ENCODE data around the gene GLRA3. TPM values are rescaled to one million over a fixed set of nuclear protein-coding genes. Genes with fewer than 3 reads are reported as not detected.
"Not testable (repeated sequence)": the region's sequence is repeated elsewhere in the genome, so short reads cannot be mapped to it uniquely, and the experiment has no call there.

The GLRA3 gene
- total RNA-seq, 1 donor from 2014 or later: not detected

DNA sequence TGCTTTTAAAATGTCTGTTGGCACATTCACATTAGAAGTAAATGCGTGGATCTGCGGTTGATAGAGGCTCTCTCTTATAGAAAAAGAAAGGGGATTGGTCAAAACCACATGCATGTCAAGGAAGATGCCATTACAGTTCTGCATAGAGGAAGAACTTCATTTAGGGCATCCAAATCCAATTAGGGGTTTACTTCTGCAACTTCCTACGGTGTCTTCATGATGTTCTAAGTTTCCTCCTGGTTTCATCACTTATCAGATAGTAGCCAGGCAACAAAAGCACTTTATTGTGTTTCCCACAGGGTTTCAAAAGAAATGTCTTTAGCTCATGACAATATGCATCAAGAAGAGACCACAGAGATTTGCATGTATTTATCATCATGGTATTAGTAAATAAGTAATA, 170.8 kb downstream of the GLRA3 start:
- DNase-seq (ENCODE audit: low spot score): no peak

DNA sequence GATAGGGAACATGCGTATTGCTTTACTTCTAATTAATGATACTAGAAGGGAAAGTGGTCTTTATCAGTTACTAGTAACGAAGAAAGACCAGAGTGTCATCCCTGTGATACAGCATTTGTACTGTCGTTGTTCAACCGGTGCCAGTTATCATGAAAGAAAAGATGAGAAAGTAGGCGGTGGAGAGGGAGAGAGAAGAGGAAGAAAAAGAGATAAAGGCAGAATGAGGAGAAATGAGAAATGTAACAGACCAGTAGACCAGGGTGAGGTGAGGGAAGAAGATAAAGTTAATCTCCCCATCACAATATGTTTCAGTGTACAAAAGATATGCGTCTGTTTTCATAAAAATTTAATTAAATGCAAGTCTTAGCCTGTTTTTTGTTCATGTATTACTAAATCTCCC, 171.6 kb downstream of the GLRA3 start:
- no peak for DNase-seq (ENCODE audit: low spot score)

DNA sequence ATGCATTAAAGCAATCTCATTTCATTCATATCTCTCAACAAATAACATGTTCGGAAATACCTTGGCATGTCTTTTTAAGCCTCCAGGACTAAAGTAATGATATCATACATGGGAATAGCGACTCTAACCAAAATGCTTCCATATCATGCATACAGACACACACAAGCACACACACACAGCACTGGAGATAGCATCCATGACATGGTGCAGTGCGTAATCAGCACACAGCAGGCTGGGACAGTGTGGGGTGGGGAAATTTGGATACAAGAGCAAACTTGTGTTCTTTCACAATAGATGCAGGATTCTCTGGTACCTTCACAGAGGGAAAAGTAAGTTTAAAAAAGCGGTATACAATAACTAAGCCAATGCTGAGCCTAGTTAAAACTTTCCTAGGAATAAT, 174.4 kb downstream of the GLRA3 start:
- no peak for DNase-seq (ENCODE audit: low spot score)

DNA sequence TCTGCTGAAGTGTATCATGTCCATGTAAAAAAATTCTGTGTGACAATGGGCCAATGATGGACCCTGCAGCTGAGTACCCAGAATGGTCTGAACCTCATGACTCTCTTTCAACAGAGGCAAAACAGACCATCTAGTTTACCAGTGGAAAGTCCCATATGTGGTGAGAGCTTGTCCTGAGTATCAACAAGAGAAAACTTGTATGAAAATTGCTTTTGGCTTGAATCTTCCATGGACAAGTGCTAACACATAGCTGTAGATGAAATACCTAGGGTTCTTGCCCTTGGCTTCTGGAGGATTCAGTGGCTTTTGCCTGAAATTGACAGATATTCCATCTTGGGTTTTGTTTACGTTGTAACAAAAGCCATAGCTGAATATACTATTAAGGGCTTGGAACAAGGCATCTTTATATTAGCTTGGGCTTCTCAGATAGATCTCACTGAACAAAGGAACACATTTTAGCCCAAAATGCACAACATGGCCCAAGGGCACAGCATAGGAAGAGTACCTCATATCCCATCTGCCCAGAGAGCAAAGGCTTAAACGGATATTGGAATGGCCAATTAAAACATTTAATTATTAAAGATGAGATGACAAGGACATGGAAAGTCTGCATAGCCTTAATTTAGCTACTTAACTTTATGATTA, 178.2 kb downstream of the GLRA3 start:
- DNase-seq (ENCODE audit: low spot score): no peak

DNA sequence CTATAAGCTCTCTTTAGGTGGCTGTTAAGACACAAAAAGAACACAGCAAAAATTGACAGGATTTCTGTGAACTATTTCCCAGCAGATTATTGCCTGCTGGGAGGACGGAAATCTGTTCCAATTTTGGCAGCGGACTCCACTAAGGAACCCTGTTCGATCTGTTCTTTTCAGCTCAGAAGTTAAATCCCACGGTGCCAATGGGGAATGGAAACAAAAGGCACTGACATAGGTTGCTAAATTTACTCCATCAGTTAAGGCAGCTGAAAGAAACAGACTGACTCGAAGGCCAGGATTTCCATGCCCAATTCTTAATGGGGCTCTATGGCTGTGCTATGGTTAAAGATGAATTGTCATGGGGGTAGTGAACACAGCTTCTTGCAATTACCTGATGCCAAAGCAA, 180.2 kb downstream of the GLRA3 start:
- no peak for DNase-seq (ENCODE audit: low spot score)

DNA sequence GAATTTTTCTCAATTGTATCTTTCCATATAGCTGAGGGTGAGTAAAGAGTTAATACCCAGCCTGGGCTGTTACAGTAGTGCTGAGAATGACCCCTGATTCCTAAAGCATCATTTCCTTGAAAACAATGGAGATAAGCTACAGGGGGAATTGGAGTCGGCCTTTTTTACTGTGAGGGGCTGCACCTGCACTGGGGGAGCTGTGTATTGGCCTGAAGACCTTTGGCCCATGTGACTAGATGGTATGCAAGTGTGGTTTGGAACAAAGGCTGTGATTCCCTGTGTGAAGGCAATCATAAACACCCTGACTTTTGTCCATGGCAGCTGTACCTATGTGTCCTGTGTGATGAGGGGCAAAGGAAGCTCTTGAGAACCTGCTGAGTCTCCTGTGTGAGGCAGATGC, 182.7 kb downstream of the GLRA3 start:
- DNase-seq (ENCODE audit: low spot score): no peak

DNA sequence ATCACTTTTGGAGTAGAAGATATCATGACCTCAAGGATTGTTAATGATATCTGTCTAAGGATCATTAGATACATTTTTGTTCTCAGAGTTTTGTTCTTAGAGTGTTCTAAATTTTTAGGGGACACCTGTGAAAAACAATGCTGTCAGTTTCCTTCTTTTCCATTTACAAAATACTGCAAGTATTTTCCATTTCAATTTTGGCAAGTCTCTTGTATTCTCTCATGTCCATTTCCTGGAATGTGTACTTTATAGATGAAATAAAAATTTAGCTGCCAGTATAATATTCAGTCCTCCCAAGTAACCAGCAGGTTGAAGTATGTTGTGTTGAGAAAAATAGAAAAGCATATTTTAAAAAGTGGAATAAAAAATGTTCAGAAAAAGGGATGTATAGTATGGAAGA, 188.9 kb downstream of the GLRA3 start:
- no peak for DNase-seq (ENCODE audit: low spot score)

DNA sequence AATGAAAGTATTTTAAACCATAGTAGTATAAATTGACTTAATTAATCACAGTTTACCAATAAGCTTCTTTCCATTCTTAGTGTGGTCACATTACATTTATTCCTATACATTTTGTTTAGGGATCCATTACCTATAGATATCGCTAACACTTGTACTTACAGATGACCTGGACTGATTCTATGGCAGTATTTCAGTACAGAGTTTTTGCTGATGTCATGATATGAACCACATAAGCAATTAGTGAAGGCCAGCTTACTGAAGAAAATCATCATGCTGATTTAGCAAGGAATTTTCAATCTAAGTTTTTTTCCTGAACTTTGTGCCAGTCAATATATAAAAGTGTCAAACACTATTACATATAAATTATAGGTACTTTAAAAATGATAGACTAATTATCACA, 193.3 kb downstream of the GLRA3 start:
- no peak for DNase-seq (ENCODE audit: low spot score)

DNA sequence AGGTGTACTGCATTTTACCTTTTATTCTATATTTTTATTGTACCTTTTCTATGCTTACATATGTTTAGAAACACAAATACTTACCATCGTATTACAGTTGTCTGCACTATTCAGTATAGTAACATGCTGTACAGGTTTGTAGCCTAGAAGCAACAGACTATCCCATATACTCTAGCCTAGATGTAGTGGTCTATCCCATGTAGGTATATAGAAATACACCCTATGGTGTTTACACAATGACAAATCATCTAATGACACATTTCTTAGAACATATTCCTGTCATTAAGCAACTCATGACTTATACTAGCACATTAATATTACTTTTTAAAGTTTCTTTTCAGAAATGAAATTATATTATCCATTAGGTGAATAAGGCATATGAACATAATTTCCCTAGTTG, 195.6 kb downstream of the GLRA3 start:
- no peak for DNase-seq (ENCODE audit: low spot score)

DNA sequence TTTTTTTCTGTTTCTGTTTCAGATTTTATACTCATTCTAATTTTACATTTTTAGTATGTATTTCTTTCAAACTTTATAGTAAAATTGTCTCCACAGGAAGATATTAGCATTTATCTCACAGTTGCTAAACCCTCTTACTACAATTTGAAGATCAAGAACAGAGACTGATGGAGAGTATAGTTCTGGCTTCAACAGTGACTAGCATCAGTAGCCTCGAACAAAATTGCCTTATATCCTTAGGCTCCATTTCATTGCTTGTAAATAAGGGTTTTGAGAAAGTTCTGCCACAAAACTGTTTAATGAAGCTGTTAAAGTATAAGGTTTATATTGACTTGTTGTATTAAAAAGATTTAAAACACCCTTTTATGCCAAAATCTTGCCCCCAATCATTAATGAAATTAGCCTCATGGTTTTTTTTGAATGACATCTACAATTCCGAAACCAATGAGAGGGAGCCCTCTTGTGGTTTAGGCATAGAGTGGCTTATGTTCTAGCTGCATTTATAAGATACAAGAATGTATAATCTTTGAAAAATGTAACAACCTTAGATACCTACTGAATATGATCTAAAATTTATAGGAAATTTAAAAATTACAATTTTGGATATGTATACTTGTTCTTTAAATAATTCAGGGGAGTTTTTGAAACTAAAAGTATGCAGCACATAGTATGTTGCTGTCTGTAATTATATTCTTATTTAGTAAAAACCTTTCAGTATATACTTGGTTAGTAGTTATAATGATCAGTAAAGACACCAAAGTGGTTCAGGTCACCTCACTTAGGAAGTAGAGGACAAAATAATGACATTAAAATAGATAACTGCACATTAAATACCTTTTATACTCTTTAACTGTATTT, 196.9 kb downstream of the GLRA3 start:
- DNase-seq (ENCODE audit: low spot score): no peak

DNA sequence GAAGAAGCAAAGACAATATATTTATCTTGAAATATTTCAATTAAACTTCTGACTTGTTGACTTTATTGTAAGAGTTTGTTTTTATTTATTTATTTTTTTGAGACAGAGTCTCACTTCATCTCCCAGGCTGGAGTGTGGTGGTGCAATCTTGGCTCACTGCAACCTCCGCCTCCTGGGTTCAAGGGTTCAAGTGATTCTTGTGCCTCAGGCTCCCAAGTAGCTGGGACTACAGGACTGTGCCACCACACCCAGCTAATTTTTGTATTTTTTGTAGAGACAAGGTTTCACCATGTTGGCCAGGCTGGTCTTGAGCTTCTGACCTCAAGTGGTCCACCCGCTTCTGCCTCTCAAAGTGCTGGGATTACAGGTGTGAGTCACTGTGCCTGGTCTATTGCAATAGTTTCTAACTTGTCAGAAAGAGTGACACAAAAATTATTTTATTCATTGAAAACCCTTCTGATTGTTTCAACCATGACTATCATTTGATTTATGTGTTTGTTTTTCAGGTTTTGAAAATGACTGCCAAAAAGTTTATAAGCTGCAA, 199.1 kb downstream of the GLRA3 start:
- not testable (repeated sequence) for DNase-seq (ENCODE audit: low spot score)

DNA sequence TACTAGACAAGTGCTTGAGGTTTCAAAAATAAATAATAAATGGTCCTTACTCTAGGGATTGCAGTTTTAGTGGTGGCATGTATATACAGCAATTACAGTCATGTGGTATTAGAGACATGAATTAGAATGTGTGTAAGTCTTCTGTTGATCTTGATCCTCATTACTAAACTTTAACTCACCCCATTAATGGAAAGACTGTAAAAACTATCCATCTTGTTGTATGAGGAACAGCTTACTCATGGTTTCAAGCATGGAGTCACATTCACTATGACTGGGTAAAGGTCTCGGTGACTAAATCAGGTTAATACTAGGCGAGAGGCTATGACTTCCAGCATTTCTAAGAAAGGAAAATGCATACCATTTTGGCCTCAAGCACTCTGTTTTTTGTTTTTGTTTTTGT, 199.8 kb downstream of the GLRA3 start:
- DNase-seq (ENCODE audit: low spot score): no peak

DNA sequence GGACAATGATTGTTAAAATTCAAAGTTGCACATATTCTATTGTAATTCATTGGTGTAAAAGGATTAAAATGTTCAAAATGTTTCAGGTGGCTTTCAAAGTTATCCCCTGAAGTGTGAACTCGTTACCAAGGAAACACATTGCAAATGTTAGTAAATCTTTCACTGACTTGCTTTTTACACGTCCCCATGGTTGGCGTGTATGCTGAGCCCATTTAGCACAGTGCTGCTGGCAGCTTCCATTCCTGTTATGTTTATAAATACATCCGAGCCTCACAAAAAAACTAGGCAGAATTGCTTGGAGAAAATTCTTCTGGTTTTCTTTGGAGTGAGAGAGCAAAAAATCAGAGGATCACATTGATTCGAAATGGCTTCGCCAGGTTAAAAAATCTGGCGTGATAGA, 200.9 kb downstream of the GLRA3 start:
- DNase-seq (ENCODE audit: low spot score): no peak

DNA sequence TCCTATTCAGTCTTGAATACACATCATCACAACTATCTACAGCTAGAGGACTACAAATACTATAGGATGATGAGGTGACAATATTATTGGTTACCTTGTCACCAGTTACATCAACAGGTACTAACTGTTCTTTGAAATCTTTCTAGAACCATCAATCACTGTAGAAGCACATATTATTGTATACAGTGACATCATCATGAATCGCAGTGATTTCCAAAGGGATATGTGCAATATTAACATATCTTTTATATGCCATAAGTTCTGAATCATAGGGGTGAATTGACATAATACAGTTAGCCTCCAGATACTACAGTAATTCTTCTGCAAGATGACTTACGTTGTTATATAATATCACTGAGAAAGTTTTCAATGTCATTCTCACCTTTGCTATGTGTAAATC, 201.6 kb downstream of the GLRA3 start:
- DNase-seq (ENCODE audit: low spot score): no peak

DNA sequence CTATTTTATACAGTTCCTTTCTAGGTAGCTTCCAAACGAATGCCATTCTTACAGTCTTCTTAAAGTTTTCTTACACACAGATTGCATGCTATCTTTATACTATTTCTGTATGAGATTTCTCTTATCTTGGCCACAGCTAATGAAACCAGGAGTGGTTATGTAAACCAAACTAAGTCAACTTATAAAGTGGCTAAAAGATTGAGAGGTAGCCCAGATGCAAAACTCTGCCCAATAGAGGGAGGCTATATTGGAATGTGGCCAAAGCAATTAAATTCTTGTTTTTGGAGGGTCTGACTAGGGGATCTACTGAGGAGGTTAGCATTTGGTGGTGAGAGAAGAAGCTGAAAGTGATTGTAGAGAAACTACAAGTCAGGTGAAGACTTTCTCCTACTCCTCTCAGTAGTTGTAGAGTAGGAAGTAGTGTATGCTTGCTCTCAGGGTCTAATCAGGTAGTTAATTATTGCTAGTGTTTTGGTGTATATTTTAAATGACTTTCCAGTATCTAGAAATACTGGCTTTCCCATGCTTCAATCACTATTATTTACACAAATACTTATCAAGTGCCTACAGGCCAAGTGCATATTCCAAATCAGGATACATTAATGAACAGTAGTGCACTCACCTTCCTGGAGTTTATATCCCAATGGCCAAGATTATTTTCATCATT, 202.6 kb downstream of the GLRA3 start:
- no peak for DNase-seq (ENCODE audit: low spot score)

DNA sequence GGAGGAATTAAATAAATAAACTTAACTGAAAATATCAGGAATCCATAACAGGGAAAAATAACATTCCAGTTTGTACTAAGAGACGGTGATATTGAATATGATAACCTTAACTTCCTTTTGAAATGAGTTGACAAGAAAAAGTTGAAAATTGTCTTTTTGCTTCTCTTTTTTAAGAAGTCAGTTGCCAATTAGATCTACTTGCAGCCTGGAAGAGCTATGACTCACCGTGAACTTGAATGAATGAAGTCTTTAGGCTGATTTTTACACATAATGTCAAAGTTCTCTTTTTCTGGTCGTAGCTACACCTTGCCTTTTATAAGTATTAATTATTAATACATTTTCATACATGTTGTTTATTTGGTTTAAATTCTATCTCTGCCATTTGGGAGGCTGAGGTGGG, 212.4 kb downstream of the GLRA3 start:
- DNase-seq (ENCODE audit: low spot score): no peak

DNA sequence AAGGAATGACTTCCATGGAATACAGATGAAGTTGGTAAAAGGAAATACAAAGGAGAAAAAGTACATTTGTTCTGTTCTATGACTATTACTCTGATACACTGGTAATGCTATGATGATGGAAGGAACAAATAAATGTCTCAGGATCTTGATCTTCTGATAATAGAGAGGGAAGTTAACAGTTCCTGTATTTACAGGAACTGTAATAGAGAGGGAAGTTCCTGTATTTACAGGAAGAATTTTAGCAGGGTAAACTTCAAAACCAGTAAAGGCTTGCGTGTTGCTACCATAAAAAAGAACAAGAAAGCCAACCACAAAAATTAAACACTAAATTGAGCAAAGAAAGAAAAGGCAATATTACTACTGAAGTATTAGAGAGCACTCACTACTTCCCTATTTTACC, 215.1 kb downstream of the GLRA3 start:
- no peak for DNase-seq (ENCODE audit: low spot score)

DNA sequence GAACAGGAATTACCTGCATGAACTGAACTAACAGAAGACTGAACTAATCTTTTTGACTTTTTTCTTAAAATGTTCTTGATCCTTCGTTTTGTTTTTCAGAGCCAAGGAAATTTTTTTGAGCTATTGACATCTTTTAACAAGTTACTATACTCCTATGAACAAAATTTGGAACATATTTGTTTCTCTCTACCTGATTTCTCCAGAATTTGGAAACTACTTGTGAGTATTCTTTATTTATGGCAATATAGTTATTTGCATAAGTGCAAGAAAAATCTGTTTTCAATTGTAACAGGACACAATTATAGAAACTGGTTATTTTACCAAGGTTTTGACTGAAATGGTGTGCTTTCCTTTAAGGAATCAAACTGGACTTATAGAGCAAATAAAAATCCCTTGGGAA, 217.3 kb downstream of the GLRA3 start:
- DNase-seq (ENCODE audit: low spot score): no peak

DNA sequence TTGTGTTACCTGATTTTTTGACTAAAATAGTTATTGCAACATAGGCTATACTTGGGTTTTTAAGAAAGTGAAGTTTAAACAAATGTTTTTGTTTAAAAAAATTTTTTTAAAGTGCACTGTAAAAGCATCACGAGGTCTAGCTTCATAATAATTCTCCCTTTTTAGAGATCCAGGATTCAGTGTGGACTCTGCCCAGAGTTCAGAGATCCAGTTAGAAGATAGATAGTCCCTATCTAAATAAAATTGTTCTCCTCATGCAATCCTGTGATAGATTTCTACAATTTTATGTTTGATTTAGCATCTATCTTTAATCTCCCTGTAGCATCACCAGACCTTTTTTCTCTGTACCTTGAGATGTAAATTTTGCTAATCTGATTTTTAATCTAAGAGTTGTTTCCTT, 221.3 kb downstream of the GLRA3 start:
- no peak for DNase-seq (ENCODE audit: low spot score)

DNA sequence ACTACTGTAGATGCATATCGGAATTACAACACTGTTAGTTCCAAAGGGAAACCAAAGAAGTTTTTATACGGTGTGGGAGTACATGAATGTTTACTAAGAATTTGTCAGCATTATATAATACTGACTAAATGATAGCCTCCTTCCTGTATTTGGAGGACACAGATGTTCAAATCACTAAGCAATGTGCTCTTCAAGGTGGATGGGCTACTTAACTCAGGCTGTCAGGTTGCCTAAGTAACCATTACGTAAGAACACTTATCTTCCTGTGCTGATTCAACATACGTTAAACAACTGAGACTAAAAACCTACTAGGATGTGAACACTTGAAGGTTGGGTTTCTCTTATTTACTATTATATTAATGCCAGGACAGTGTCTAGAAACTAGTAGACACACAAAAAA, 224.8 kb downstream of the GLRA3 start:
- no peak for DNase-seq (ENCODE audit: low spot score)

DNA sequence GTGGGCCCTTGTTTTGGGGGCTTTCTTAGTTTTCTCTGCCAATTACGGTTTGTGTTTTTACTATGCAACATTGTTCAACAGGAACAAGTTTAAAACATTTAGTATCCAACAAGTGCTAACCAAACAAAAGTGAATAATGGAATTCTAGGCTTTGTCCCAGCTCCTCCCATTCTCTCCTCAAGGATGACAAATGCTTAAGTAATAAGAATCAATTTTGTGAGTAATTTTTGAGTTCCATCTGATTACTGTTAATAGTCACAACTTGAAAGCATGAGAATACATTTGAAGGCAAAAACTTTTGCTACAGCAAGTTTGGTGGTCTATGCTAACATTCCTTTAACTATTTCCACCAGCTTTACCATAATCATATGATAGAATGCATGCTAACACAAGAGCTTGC, 228.7 kb downstream of the GLRA3 start:
- DNase-seq (ENCODE audit: low spot score): no peak

DNA sequence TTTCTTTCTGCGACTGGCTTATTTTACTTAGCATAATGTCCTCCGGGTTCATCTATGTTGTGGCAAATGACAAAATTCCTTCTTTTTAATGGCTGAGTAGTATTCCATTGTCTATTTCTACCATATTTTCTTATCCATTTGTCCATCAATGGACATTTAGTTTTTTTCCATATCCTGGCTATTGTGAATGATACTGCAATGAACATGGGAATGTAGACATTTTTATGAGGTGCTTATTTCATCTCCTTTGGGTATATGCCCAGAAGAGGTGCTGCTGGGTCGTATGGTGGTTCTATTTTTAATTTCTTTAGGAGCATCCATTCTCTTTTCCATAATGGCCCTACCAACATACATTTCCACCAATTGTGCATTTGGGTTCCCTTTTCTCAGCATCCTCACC, 230.2 kb downstream of the GLRA3 start:
- no peak for DNase-seq (ENCODE audit: low spot score)

DNA sequence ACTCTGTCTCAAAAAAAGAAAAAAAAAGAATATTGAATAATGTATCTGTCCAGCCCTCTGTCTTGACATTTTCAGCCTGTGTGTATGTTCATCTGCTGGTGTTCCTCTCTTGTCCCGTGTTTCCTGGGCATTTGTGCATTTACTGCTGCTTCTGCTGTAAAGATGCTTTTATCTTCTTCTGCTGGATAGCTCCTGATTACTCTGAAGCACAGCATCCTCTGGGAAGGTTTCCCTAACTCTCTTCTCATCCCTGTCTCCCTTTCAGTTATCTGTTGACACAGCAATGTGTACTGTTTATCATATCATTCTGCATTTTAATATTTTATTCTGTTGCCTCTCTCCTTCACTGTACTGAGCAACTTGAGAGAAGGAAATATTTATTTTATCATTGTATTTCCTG, 232.5 kb downstream of the GLRA3 start:
- no peak for DNase-seq (ENCODE audit: low spot score)
